DOHH2 (cell line): ENCODE measurements around the gene BBS9.
"Not testable (repeated sequence)": the region's sequence is repeated elsewhere in the genome, so short reads cannot be mapped to it uniquely, and the experiment has no call there.

ENCODE experiments used
- H3F3A ChIP-seq: fragments of 200-600 bp; sonication (generic), shearing (Covaris generic); 2 replicates; pipeline ENCODE4 v1.6.0; 2016; ENCODE audit warnings: antibody characterized with exemption, mild to moderate bottlenecking; ENCODE audit not compliant: control insufficient read depth, insufficient read depth
- H3K27ac ChIP-seq: fragments of 200-600 bp; sonication (generic); 2 replicates; pipeline ENCODE4 v1.5.1; 2014; ENCODE audit warnings: low read depth, mild to moderate bottlenecking, low read length, moderate library complexity
- H3K27me3 ChIP-seq: fragments of 200-600 bp; sonication (generic); 2 replicates; pipeline ENCODE4 v1.6.1; 2014; ENCODE audit warnings: mild to moderate bottlenecking, low read length, mixed read lengths; ENCODE audit not compliant: control insufficient read depth
- H3K36me3 ChIP-seq: fragments of 200-600 bp; sonication (generic); 2 replicates; pipeline ENCODE4 v1.6.1; 2014; ENCODE audit warnings: mild to moderate bottlenecking, low read length, moderate library complexity, mixed read lengths; ENCODE audit not compliant: control insufficient read depth
- H3K4me1 ChIP-seq: fragments of 200-600 bp; sonication (generic); 2 replicates; pipeline ENCODE4 v1.6.1; 2014; ENCODE audit warnings: mild to moderate bottlenecking, low read length, mixed read lengths; ENCODE audit not compliant: control insufficient read depth
- H3K4me2 ChIP-seq: fragments of 200-600 bp; sonication (generic); 2 replicates; pipeline ENCODE4 v1.6.0; 2014; ENCODE audit warnings: mild to moderate bottlenecking, low read length, moderate library complexity
- H3K4me3 ChIP-seq: fragments of 200-600 bp; sonication (generic); 2 replicates; pipeline ENCODE4 v1.5.1; 2014; ENCODE audit warnings: mild to moderate bottlenecking, low read length, mixed read lengths
- H3K79me2 ChIP-seq: fragments of 200-600 bp; sonication (generic); 2 replicates; pipeline ENCODE4 v1.6.1; 2014; ENCODE audit warnings: mild to moderate bottlenecking, low read length, mixed read lengths; ENCODE audit not compliant: control insufficient read depth
- H3K9me2 ChIP-seq: fragments of 200-600 bp; sonication (generic); replicated peaks from 2 replicates; pipeline ENCODE4 v1.6.1; 2014; ENCODE audit warnings: mild to moderate bottlenecking, low read length, mixed read lengths; ENCODE audit not compliant: control insufficient read depth
- H3K9me3 ChIP-seq: fragments of 200-600 bp; sonication (generic); 2 replicates; pipeline ENCODE4 v1.6.1; 2014; ENCODE audit warnings: antibody characterized with exemption, low read length, mixed read lengths; ENCODE audit not compliant: control insufficient read depth, insufficient read depth
- H4K20me1 ChIP-seq: fragments of 200-600 bp; sonication (generic); 2 replicates; pipeline ENCODE4 v1.6.0; 2014; ENCODE audit warnings: low read depth, mild to moderate bottlenecking, antibody characterized with exemption, low read length, moderate library complexity; ENCODE audit not compliant: control insufficient read depth, insufficient read depth
- CTCF ChIP-seq: fragments of 200-600 bp; sonication (generic); IDR thresholded peaks from one replicate; pipeline ENCODE4 v1.5.1; 2014; ENCODE audit warnings: antibody characterized with exemption, mild to moderate bottlenecking, low read depth, low read length; ENCODE audit not compliant: poor library complexity, severe bottlenecking
- EZH2phosphoT487 ChIP-seq: fragments of 200-600 bp; sonication (generic); IDR thresholded peaks from 2 replicates; pipeline ENCODE4 v1.6.1; 2017; ENCODE audit warnings: borderline replicate concordance, mild to moderate bottlenecking, antibody characterized with exemption, low read length, moderate library complexity, mixed read lengths

The BBS9 gene

GRCh38 chr7:33217595-33217994 lies 88.2 kb downstream of the BBS9 start:
- no peak overlapping the region for H3K4me2 ChIP-seq
- no peak overlapping the region for H3K4me3 ChIP-seq
- H3K36me3 ChIP-seq, result no peaks in the 10 kb centered on the region
- no peaks in the 10 kb centered on the region for H3K79me2 ChIP-seq
- H3K4me1 ChIP-seq, result no peaks in the 10 kb centered on the region
- no peaks in the 10 kb centered on the region for H3F3A ChIP-seq
- H3K9me2 ChIP-seq, result no peaks in the 10 kb centered on the region
- H3K27ac ChIP-seq, result no peak overlapping the region
- H3K9me3 ChIP-seq, result peaks cover 5% of the 10 kb centered on the region; the same call in 1 of the 2 replicates
- no peaks in the 10 kb centered on the region for H4K20me1 ChIP-seq
- TF ChIP-seq EZH2phosphoT487, result no peak
- H3K27me3 ChIP-seq, result no peaks in the 10 kb centered on the region

DNA sequence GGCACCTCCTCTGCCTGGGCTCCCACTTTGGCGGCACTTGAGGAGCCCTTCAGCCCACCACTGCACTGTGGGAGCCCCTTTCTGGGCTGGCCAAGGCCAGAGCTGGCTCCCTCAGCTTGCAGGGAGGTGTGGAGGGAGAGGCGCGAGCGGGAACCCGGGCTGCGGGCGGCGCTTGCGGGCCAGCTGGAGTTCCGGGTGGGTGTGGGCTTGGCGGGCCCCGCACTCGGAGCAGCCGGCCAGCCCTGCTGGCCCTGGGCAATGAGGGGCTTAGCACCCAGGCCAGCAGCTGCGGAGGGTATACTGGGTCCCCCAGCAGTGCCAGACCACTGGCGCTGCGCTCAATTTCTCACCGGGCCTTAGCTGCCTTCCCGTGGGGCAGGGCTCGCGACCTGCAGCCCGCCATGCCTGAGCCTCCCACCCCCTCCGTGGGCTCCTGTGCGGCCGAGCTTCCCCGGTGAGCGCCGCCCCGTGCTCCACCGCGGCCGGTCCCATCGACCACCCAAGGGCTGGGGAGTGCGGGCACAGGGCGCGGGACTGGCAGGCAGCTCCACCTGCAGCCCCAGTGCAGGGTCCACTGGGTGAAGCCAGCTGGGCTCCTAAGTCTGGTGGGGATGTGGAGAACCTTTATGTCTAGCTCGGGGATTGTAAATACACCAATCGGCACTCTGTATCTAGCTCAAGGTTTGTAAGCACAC lies 89.6 kb downstream of the BBS9 start:
- not testable (repeated sequence) for H3K9me3 ChIP-seq, H3K27ac ChIP-seq, H3K9me2 ChIP-seq

GRCh38 chr7:33220231-33220630 lies 90.9 kb downstream of the BBS9 start:
- Histone ChIP-seq H3K27me3 (no peaks in the 10 kb centered on the region), H3K9me3 (no peaks in the 10 kb centered on the region), H3K79me2 (no peaks in the 10 kb centered on the region), H3F3A (no peaks in the 10 kb centered on the region), H3K4me2 (no peak overlapping the region), H3K9me2 (no peaks in the 10 kb centered on the region), H3K36me3 (no peaks in the 10 kb centered on the region), H3K27ac (no peak overlapping the region), H3K4me3 (no peak overlapping the region), H3K4me1 (no peaks in the 10 kb centered on the region), H4K20me1 (no peaks in the 10 kb centered on the region)
- no peak for TF ChIP-seq CTCF
- no peak for TF ChIP-seq EZH2phosphoT487

More for the DNA sequence above, 89.6 kb downstream of the BBS9 start:
- H3K36me3 ChIP-seq, H3K4me2 ChIP-seq, H3F3A ChIP-seq, H3K79me2 ChIP-seq, H3K27me3 ChIP-seq, H3K4me3 ChIP-seq, H3K4me1 ChIP-seq, H4K20me1 ChIP-seq: not testable (repeated sequence)

- Histone ChIP-seq H3K27ac (no peak overlapping the region), H3K36me3 (no peaks in the 10 kb centered on the region), H3K79me2 (no peaks in the 10 kb centered on the region), H3K4me3 (no peak overlapping the region), H3F3A (no peaks in the 10 kb centered on the region), H3K4me2 (no peak overlapping the region), H3K4me1 (no peaks in the 10 kb centered on the region), H4K20me1 (no peaks in the 10 kb centered on the region), H3K27me3 (no peaks in the 10 kb centered on the region), H3K9me2 (no peaks in the 10 kb centered on the region), H3K9me3 (no peaks in the 10 kb centered on the region)
- TF ChIP-seq EZH2phosphoT487 (no peak), CTCF (no peak)
Observed at GRCh38 chr7:33221390-33221789, 92.0 kb downstream of the BBS9 start.
